ENCODE data around the gene CCDC187. TPM values are rescaled to one million over a fixed set of nuclear protein-coding genes. Genes with fewer than 3 reads are reported as not detected.

Gene CCDC187
- total RNA-seq, 1 donor from 2014 or later, result 0.47 TPM

DNA sequence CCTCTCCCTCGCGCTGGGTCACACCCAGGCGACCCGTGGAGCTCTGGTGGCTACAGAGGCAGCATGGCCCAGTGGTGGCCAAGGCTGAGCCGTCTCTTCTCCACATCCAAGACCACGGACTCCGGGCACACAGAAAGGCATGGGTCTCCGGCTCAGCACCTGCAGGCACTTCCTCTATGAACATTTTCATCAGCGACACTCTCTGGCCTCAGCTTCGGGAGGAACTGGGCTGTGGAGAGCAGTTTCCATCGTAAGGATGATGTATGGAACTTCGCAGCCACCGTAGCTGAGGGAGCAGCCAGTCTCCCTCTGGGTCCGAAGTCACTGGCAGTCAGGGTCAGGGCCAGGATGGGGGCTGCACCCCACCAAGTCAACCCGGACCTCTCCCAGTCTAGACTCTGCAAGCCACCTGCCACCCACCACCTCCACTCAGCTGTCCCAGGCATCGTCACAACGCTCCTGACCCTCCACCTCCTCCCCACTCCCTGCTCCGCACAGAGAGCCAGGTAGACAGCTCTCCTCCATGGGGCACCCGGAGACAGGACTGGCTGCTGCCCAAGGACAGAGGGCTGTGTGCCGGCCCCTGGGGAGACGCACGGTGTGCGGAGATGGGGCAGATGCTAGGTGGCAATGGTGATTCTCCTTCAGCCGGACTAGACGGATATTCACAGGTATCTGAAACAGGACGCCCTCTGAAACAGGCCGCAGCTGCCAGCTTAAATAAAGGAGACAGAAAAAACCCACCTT, 68.0 kb downstream of the CCDC187 start:
- Mint-ChIP-seq H3K27ac (no peak overlapping the region), H3K4me3 (no peak overlapping the region), H3K36me3 (peaks cover 6% of the 10 kb centered on the region), H3K4me1 (no peaks in the 10 kb centered on the region), H3K27me3 (ENCODE audit: low read depth) (no peaks in the 10 kb centered on the region), H3K9me3 (no peaks in the 10 kb centered on the region)
- no peak for TF ChIP-seq CTCF (IDR thresholded peaks at IDR 0.05; ENCODE audit: unreplicated experiment)
- DNase-seq (ENCODE audit: low spot score in 2 of 2, unreplicated experiment in 2 of 2), result no peak

DNA sequence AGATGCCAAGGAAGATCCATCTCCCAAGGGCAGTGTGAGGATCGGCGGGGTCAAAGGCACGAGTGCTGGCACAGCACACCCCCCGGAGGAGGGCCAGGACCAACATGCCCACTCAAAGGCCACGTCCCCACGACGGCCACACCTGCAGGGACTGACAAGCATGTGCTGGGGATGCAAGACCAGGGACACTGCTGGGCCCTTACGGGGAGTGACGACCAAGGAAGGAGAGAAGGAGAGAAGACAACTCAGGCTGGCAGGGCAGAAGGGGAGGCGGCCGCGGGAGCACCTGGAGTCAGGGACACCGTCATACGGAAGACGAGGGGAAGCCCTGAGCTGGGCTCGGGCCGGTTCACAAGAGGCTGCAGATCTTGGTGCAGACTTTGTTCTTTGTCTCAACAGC, 68.7 kb downstream of the CCDC187 start:
- H3K27ac Mint-ChIP-seq, result no peak overlapping the region
- H3K4me3 Mint-ChIP-seq, result no peak overlapping the region
- no peaks in the 10 kb centered on the region for H3K27me3 Mint-ChIP-seq (ENCODE audit: low read depth)
- H3K4me1 Mint-ChIP-seq, result no peaks in the 10 kb centered on the region
- H3K9me3 Mint-ChIP-seq, result no peaks in the 10 kb centered on the region
- no peak for TF ChIP-seq CTCF (IDR thresholded peaks at IDR 0.05; ENCODE audit: unreplicated experiment)
- H3K36me3 Mint-ChIP-seq, result peaks cover 6% of the 10 kb centered on the region
- no peak for DNase-seq (ENCODE audit: low spot score in 2 of 2, unreplicated experiment in 2 of 2)

DNA sequence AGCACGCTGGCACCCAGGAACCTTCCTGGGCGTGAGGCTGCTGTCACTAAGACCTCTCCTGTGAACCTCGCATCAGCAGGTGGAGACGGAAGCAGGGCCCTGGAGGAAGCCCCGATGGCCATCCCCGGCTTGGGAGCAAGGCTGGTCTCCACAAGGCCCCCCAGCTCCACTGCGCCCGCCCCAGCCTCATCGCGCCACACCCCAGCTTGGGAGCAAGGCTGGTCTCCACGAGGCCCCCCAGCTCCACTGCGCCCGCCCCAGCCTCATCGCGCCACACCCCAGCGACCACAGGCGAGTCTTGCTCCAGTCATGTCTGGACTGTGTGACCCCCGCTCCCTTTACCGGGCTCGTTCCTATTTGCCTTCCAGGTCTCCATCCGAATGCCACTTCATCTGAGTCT, 69.3 kb downstream of the CCDC187 start:
- TF ChIP-seq CTCF (IDR thresholded peaks at IDR 0.05; ENCODE audit: unreplicated experiment), result no peak
- Mint-ChIP-seq H3K4me3 (no peak overlapping the region), H3K4me1 (no peaks in the 10 kb centered on the region), H3K27ac (no peak overlapping the region), H3K27me3 (ENCODE audit: low read depth) (no peaks in the 10 kb centered on the region), H3K36me3 (peaks cover 6% of the 10 kb centered on the region), H3K9me3 (no peaks in the 10 kb centered on the region)
- no peak for DNase-seq (ENCODE audit: low spot score in 2 of 2, unreplicated experiment in 2 of 2)

- H3K4me3 Mint-ChIP-seq, result no peak overlapping the region
- no peaks in the 10 kb centered on the region for H3K9me3 Mint-ChIP-seq
- H3K4me1 Mint-ChIP-seq, result no peaks in the 10 kb centered on the region
- no peak overlapping the region for H3K27ac Mint-ChIP-seq
- TF ChIP-seq CTCF (IDR thresholded peaks at IDR 0.05; ENCODE audit: unreplicated experiment), result no peak
- no peaks in the 10 kb centered on the region for H3K27me3 Mint-ChIP-seq (ENCODE audit: low read depth)
- no peak for DNase-seq (ENCODE audit: low spot score in 2 of 2, unreplicated experiment in 2 of 2)
- peaks cover 6% of the 10 kb centered on the region for H3K36me3 Mint-ChIP-seq
These were observed 70.0 kb downstream of the CCDC187 start for GRCh38 chr9:136233868-136234267.

- no peak overlapping the region for H3K4me3 Mint-ChIP-seq
- no peaks in the 10 kb centered on the region for H3K4me1 Mint-ChIP-seq
- no peak for TF ChIP-seq CTCF (IDR thresholded peaks at IDR 0.05; ENCODE audit: unreplicated experiment)
- peaks cover 6% of the 10 kb centered on the region for H3K36me3 Mint-ChIP-seq
- DNase-seq (ENCODE audit: low spot score in 2 of 2, unreplicated experiment in 2 of 2), result no peak
- H3K27me3 Mint-ChIP-seq (ENCODE audit: low read depth), result no peaks in the 10 kb centered on the region
- H3K27ac Mint-ChIP-seq, result no peak overlapping the region
- H3K9me3 Mint-ChIP-seq, result no peaks in the 10 kb centered on the region
These were observed 70.5 kb downstream of the CCDC187 start for GRCh38 chr9:136233411-136233810.

Measured in mesothelial cell of epicardium (in vitro differentiated cells).